ENCODE results near the gene TTC4.

DNA sequence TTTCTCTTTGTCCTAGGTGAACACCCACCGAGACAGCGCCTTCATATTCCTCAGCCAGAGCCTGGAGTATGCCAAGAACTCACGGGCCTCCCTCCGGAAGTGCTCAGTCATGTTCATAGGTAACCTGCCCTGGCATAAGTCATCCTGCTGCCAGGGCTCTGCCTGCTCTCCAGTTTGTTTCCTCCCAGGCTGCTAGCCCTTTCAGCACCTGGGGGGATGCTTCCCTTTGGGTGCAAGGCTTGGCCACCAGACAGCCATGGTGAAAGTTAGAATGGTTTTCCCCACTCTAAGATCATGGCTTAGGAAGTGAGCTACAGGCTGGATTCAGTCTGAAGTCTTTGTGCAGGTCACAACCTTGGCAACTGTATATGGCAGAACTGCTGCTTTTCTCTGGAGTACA, 9.2 kb upstream of the TTC4 start:
- TF ChIP-seq, protein P1, sequence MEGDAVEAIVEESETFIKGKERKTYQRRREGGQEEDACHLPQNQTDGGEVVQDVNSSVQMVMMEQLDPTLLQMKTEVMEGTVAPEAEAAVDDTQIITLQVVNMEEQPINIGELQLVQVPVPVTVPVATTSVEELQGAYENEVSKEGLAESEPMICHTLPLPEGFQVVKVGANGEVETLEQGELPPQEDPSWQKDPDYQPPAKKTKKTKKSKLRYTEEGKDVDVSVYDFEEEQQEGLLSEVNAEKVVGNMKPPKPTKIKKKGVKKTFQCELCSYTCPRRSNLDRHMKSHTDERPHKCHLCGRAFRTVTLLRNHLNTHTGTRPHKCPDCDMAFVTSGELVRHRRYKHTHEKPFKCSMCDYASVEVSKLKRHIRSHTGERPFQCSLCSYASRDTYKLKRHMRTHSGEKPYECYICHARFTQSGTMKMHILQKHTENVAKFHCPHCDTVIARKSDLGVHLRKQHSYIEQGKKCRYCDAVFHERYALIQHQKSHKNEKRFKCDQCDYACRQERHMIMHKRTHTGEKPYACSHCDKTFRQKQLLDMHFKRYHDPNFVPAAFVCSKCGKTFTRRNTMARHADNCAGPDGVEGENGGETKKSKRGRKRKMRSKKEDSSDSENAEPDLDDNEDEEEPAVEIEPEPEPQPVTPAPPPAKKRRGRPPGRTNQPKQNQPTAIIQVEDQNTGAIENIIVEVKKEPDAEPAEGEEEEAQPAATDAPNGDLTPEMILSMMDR (IDR thresholded peaks at IDR 0.05; ENCODE audit: low read depth, low read length, poor library complexity, severe bottlenecking) = no peak
- no peak for TF ChIP-seq EZH2phosphoT487 (IDR thresholded peaks at IDR 0.05; ENCODE audit: borderline replicate concordance, low read length)

Data from DOHH2 (cell line).